Suprapubic skin (tissue), 3 donors: ENCODE results near the gene MCRIP1.

Experiments
- CTCF ChIP-seq, 2 donors: fragments of 200-600 bp in 1 of 2; fragments of 450-650 bp in 1 of 2; sonication (generic) in 1 of 2; IDR thresholded peaks; one replicate each; pipeline ENCODE4 v1.5.1; 2016 to 2019; ENCODE audit warnings: antibody characterized with exemption in 2 of 2, mild to moderate bottlenecking in 1 of 2, moderate library complexity in 1 of 2
- POLR2A ChIP-seq, 2 donors: fragments of 450-650 bp; IDR thresholded peaks; one replicate each; pipeline ENCODE4 v1.6.1; 2017; ENCODE audit warnings: antibody characterized with exemption in 2 of 2, mild to moderate bottlenecking in 2 of 2, moderate library complexity in 2 of 2

- TF ChIP-seq POLR2A (IDR thresholded peaks at IDR 0.05), result no peak
- no peak for TF ChIP-seq CTCF (IDR thresholded peaks at IDR 0.05)
Observed at GRCh38 chr17:81815646-81815986, 17.5 kb downstream of the MCRIP1 start.
